ENCODE measurements around the gene YDJC. TPM values are rescaled to one million over a fixed set of nuclear protein-coding genes. Genes with fewer than 3 reads are reported as not detected.

The YDJC gene
- total and polyA plus RNA-seq, 12 donors, result 2.5 to 36.2 (median 19.5) TPM

DNA sequence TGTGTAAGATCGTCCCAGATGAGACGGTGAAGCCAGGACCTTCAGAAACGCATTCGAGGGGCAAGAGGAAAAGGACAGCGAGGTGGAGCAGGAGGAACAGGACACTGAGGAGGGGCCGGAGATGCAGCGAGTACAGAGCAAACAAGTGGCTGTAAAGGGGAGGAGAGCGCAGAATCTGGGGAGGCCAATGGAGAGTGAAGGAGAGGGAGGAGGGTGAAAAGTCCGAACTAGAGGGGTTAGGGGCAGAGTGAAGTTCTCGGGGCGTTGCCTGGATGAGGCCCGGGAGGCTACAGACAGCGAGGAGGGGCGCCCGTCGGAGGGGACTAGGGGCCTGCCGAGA is 27.2 kb upstream of the YDJC start:
- Histone ChIP-seq H3K27ac (no peak overlapping the region), H3K4me3 (no peak overlapping the region), H3K27me3 (no peaks in the 10 kb centered on the region), H3K36me3 (replicated peaks in 1 of 2) (no peaks in the 10 kb centered on the region), H3K4me1 (replicated peaks in 1 of 2) (peaks cover 6% of the 10 kb centered on the region in 2 donors), H3K9me3 (replicated peaks in 1 of 3) (no peaks in the 10 kb centered on the region)
- intact Hi-C loops (cut with DNase I), result no loop called here
- no peak for DNase-seq
- 30 to 38% (median 32%) methylated on average over 13 to 17 of the region's 17 CpGs for WGBS, 4 donors
- TF ChIP-seq, protein P1, sequence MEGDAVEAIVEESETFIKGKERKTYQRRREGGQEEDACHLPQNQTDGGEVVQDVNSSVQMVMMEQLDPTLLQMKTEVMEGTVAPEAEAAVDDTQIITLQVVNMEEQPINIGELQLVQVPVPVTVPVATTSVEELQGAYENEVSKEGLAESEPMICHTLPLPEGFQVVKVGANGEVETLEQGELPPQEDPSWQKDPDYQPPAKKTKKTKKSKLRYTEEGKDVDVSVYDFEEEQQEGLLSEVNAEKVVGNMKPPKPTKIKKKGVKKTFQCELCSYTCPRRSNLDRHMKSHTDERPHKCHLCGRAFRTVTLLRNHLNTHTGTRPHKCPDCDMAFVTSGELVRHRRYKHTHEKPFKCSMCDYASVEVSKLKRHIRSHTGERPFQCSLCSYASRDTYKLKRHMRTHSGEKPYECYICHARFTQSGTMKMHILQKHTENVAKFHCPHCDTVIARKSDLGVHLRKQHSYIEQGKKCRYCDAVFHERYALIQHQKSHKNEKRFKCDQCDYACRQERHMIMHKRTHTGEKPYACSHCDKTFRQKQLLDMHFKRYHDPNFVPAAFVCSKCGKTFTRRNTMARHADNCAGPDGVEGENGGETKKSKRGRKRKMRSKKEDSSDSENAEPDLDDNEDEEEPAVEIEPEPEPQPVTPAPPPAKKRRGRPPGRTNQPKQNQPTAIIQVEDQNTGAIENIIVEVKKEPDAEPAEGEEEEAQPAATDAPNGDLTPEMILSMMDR (IDR thresholded peaks at IDR 0.05), result no peak
- TF ChIP-seq POLR2A (IDR thresholded peaks at IDR 0.05), result no peak

DNA sequence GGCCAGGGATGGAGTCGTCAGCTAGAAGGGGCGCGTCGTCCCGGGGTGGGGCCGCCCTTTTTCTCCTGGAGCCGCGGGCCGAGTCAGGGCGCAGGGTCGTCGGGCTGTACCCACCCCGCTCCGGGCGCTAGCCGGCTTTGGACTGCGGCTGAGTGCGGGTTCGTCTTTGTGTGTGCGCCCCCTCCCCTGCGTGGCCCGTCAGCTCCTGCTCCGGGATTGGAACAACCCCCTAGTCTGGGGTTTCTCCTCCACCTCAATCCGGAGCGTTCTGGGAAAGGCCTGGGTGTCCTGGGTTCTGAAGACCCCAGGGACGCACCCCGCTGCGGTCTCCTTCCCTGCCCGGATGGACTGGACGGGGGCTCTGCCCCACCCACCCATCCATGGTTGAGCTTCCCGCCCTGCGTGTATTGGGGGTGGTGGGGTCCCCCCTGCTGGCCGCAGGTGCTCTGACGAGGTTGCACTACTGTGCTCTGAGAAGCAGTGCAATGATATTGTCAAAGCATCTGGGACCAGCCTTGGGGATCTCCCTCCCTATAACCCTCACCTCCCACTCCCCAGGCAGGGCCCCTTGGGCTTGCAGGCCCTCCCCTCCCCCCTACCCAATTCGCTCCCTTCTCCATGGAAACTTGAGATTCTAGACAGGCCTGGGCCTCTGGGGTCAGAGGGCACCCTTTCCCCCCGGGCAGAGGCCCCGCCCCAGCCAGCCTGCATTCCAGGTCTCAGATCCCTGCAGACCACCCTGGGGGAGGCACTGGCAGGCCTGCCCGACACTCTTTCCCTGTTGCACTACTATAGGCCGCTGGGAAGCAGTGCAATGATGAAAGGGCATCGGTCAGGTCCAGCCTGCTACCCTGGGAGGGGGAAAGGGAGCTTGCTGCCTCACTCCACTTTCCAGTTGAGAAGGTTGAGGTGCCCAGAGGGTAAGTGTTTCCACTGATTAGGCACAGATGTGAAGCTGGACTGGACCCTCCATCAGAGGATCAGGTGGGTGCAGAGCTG is 23.0 kb upstream of the YDJC start:
- DNase-seq, result no peak
- intact Hi-C loops (cut with DNase I), result no loop called here
- WGBS, 4 donors, result 25 to 51% (median 33%) methylated on average over 11 to 40 of the region's 40 CpGs
- no peaks in the 10 kb centered on the region for H3K36me3 ChIP-seq (replicated peaks in 1 of 2)
- H3K27ac ChIP-seq, result no peak overlapping the region
- no peaks in the 10 kb centered on the region for H3K27me3 ChIP-seq
- TF ChIP-seq, protein P1 (IDR thresholded peaks at IDR 0.05), result no peak
- no peak for TF ChIP-seq POLR2A (IDR thresholded peaks at IDR 0.05)
- H3K4me1 ChIP-seq (replicated peaks in 1 of 2), result peaks cover 12 to 14% of the 10 kb centered on the region in 2 donors
- peak overlapping the region in 2 of 4 donors; percentile 23 to 79 for H3K4me3 ChIP-seq
- H3K9me3 ChIP-seq (replicated peaks in 1 of 3), result no peaks in the 10 kb centered on the region

DNA sequence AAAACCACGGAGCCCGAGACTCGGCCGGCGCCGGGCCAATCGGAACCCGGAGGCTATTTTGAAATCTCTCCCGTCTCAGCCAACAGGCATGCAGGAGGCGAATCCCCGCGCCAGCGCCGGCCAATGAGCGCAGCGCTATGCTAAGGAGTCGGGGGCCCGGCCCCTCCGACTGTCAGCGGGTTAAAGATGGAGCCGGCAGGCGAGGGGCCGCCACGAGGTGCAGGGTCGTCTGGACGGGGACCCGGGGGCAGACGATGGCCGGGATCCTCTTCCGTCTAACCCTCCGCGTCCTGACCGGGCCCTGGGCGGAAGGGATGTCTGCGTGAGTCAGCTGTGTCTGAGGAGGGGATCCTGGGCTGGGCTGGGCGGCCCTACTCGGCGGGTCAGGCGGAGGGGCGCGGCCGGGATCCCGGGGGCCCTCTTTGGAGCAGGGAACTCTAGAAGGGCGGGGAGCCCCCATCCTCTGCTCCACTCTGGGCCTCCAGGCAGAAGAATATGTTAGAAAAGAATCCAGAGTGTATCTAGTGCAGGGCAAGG is 22.3 kb upstream of the YDJC start:
- H3K4me3 ChIP-seq, result peak overlapping the region in 2 of 4 donors; percentile 23 to 79
- H3K27ac ChIP-seq, result no peak overlapping the region
- WGBS, 4 donors, result 0 to 1% (median 0%) methylated on average over 3 to 44 of the region's 44 CpGs
- H3K9me3 ChIP-seq (replicated peaks in 1 of 3), result no peaks in the 10 kb centered on the region
- DNase-seq, result peak; percentile 85 to 95 (median 88)
- no peaks in the 10 kb centered on the region for H3K36me3 ChIP-seq (replicated peaks in 1 of 2)
- no peaks in the 10 kb centered on the region for H3K27me3 ChIP-seq
- peaks cover 12 to 14% of the 10 kb centered on the region in 2 donors for H3K4me1 ChIP-seq (replicated peaks in 1 of 2)
- no peak for TF ChIP-seq POLR2A (IDR thresholded peaks at IDR 0.05)
- TF ChIP-seq, protein P1 (IDR thresholded peaks at IDR 0.05), result no peak
- intact Hi-C loops (cut with DNase I), result no loop called here

DNA sequence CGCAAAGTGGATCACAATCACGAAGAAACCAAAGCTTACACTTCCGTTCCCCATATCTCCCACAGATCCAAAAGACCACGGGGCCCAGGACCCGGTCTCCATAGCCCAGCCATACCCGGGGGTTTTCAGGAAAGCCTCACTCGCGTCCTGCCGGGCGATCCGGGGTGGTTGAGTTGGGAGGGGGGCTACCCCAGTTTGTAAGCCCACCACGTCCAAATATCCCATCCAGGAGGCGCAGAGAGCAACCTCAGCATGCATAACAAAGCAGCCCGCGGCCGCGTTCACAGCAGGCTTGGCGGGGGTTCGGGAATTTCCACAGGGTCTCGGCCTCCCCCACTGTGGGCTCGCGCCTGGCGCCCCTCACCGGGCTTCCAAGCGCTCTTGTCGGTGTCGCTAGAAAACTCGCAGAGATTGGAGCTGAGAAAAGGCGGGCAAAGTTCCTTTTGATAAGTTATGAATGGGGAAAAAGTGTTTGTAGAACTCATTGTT is 21.7 kb upstream of the YDJC start:
- intact Hi-C loops (cut with DNase I), result no loop called here
- Histone ChIP-seq H3K4me1 (replicated peaks in 1 of 2) (peaks cover 12 to 14% of the 10 kb centered on the region in 2 donors), H3K9me3 (replicated peaks in 1 of 3) (no peaks in the 10 kb centered on the region), H3K27ac (no peak overlapping the region), H3K36me3 (replicated peaks in 1 of 2) (no peaks in the 10 kb centered on the region), H3K4me3 (peak overlapping the region in 3 of 4 donors; percentile 23 to 79 (median 30)), H3K27me3 (no peaks in the 10 kb centered on the region)
- DNase-seq, result no peak
- no peak for TF ChIP-seq POLR2A (IDR thresholded peaks at IDR 0.05)
- TF ChIP-seq, protein P1 (IDR thresholded peaks at IDR 0.05), result no peak
- WGBS, 4 donors, result 1 to 2% (median 1%) methylated on average over 11 to 29 of the region's 29 CpGs
